ENCODE data around the gene SEPTIN8. TPM values are rescaled to one million over a fixed set of nuclear protein-coding genes. Genes with fewer than 3 reads are reported as not detected.

SEPTIN8 gene
- total and polyA plus RNA-seq, 10 of the 15 experiments (the other 5 are each of a cell fraction or from before 2014, with no cell fraction given) = 6.1 to 96.1 (median 29.4) TPM

DNA sequence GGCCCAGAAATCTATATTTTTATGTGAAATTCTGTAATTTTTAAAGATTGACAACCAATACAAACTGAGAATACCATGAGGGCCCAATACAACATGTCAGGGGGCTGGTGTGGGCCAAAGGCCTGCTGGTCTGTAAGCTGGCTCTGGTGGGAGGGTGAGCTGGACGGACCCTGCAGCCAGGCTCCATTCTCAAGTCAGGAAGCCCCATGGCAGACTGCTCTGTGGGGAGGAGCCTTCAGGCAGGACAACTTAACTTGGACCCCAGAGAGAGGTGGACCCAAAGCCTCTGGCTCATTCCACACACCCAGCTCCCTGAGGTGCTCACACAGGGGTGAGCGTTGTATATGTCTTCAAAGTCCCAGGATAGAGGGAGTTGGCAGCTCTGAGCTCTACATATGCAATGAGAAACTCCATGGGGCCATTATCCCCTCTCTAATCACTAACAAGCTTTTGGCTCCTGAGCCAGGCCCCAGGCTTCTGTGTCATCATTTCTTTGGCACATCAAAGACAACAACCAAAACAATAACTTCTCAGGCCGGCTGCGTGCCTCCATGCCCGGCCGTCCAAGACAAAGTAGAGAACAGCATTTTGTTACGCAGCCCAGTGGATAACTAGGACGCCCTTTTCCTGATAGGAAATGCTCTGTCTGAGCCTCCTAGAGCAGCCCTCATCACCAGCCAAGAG is 6.4 kb downstream of the SEPTIN8 start:
- H4K20me1 ChIP-seq (ENCODE audit: control insufficient read depth, insufficient read depth) = no peaks in the 10 kb centered on the region
- ChIA-PET RAD21 (ENCODE audit: unreplicated experiment) (interaction anchor here (0.6 to 2.4 kb wide), 3 partner anchors 17 to 1191 kb away, joined by 3 to 5 read pairs (median 4); no protein-coding TSS in a partner anchor), POLR2A (interaction anchor here (0.6 to 1.0 kb wide), 2 partner anchors 50 to 188 kb away, joined by 4 to 5 read pairs; no protein-coding TSS in a partner anchor), CTCF (interaction anchor here (1.0 to 2.0 kb wide), 5 partner anchors 14 to 49 kb away, joined by 3 to 7 read pairs (median 3); no protein-coding TSS in a partner anchor), SMC1A (ENCODE audit: uncharacterized antibody, unreplicated experiment) (interaction anchor here (1.0 to 1.5 kb wide), 4 partner anchors 16 to 47 kb away, joined by 3 to 4 read pairs (median 4); partner anchors contain the start of gene KIF3A)
- peaks cover 2% of the 10 kb centered on the region; the same call in 1 of the 2 replicates for H3K79me2 ChIP-seq (ENCODE audit: control insufficient read depth, insufficient read depth, low read length)
- H3K9me3 ChIP-seq (replicated peaks; ENCODE audit: control insufficient read depth, insufficient read depth, low read length) = no peaks in the 10 kb centered on the region
- no peak overlapping the region for H3K9ac ChIP-seq (ENCODE audit: control insufficient read depth, insufficient read depth, low read length)
- ATAC-seq = no peak
- no TSS peak for BruUV-seq (replicated peaks)
- H3K36me3 ChIP-seq (ENCODE audit: control insufficient read depth in 2 of 2, insufficient read depth in 2 of 2, low read length in 1 of 2) = no peaks in the 10 kb centered on the region; a peak in 1 of 4 replicates
- H3K4me1 ChIP-seq (ENCODE audit: control insufficient read depth, insufficient read depth, low read length) = no peaks in the 10 kb centered on the region
- DNase-seq (ENCODE audit: low read depth, low spot score) = no peak
- FAIRE-seq = no peak
- no peak overlapping the region for H3K27ac ChIP-seq (ENCODE audit: control insufficient read depth, insufficient read depth)
- intact Hi-C loops (cut with micrococcal nuclease; ENCODE audit: unreplicated experiment) (no loop called here), in situ Hi-C loops (cut with MboI) (no loop called here)
- H3K4me2 ChIP-seq (ENCODE audit: control insufficient read depth, insufficient read depth) = no peak overlapping the region
- H3K27me3 ChIP-seq (replicated peaks in 1 of 2; ENCODE audit: control insufficient read depth in 2 of 2, insufficient read depth in 2 of 2, low read length in 1 of 2) = no peaks in the 10 kb centered on the region
- WGBS (ENCODE audit: insufficient coverage, insufficient replicate concordance, low lambda C conversion rate, missing lambda C conversion rate) = 94% methylated on average over 8 of the region's 8 CpGs
- H2AFZ ChIP-seq (ENCODE audit: control insufficient read depth, low read depth, low read length) = no peak overlapping the region
- H3K4me3 ChIP-seq = no peak overlapping the region
- TF ChIP-seq FOS (IDR thresholded peaks at IDR 0.05; ENCODE audit: borderline replicate concordance, extremely low read depth, insufficient read length) = no peak
- TF ChIP-seq E4F1 (IDR thresholded peaks at IDR 0.05; ENCODE audit: borderline replicate concordance, partially characterized antibody) = no peak
- TF ChIP-seq, protein P1, sequence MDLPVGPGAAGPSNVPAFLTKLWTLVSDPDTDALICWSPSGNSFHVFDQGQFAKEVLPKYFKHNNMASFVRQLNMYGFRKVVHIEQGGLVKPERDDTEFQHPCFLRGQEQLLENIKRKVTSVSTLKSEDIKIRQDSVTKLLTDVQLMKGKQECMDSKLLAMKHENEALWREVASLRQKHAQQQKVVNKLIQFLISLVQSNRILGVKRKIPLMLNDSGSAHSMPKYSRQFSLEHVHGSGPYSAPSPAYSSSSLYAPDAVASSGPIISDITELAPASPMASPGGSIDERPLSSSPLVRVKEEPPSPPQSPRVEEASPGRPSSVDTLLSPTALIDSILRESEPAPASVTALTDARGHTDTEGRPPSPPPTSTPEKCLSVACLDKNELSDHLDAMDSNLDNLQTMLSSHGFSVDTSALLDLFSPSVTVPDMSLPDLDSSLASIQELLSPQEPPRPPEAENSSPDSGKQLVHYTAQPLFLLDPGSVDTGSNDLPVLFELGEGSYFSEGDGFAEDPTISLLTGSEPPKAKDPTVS (IDR thresholded peaks at IDR 0.05; ENCODE audit: low read depth, low read length) = no peak
- TF ChIP-seq, protein P2, sequence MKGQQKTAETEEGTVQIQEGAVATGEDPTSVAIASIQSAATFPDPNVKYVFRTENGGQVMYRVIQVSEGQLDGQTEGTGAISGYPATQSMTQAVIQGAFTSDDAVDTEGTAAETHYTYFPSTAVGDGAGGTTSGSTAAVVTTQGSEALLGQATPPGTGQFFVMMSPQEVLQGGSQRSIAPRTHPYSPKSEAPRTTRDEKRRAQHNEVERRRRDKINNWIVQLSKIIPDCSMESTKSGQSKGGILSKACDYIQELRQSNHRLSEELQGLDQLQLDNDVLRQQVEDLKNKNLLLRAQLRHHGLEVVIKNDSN (IDR thresholded peaks at IDR 0.05; ENCODE audit: borderline replicate concordance, extremely low read length, insufficient read depth, low read depth, low read length) = no peak
- TF ChIP-seq NFYA (IDR thresholded peaks at IDR 0.05; ENCODE audit: borderline replicate concordance, low read depth, low read length) = no peak
- TF ChIP-seq EGR1 (IDR thresholded peaks at IDR 0.05; ENCODE audit: borderline replicate concordance in 1 of 2, low read depth in 2 of 2, low read length in 2 of 2) = no peak
- TF ChIP-seq FOXK2 (IDR thresholded peaks at IDR 0.05) = no peak
- TF ChIP-seq STAT1 (conservative IDR thresholded peaks at IDR 0.05) = no peak
- TF ChIP-seq CREB1 (IDR thresholded peaks at IDR 0.05; ENCODE audit: low read depth) = no peak
- no peak for TF ChIP-seq SMAD5 (IDR thresholded peaks at IDR 0.05; ENCODE audit: low read depth)
- TF ChIP-seq RCOR1 (conservative IDR thresholded peaks at IDR 0.05; ENCODE audit: low read depth, low read length) = no peak
- TF ChIP-seq MXI1 (IDR thresholded peaks at IDR 0.05; ENCODE audit: low read depth, low read length) = no peak
- TF ChIP-seq IKZF2 (IDR thresholded peaks at IDR 0.05) = no peak

Measured in GM12878 (cell line).